ENCODE measurements around the gene NINJ1.

DNA sequence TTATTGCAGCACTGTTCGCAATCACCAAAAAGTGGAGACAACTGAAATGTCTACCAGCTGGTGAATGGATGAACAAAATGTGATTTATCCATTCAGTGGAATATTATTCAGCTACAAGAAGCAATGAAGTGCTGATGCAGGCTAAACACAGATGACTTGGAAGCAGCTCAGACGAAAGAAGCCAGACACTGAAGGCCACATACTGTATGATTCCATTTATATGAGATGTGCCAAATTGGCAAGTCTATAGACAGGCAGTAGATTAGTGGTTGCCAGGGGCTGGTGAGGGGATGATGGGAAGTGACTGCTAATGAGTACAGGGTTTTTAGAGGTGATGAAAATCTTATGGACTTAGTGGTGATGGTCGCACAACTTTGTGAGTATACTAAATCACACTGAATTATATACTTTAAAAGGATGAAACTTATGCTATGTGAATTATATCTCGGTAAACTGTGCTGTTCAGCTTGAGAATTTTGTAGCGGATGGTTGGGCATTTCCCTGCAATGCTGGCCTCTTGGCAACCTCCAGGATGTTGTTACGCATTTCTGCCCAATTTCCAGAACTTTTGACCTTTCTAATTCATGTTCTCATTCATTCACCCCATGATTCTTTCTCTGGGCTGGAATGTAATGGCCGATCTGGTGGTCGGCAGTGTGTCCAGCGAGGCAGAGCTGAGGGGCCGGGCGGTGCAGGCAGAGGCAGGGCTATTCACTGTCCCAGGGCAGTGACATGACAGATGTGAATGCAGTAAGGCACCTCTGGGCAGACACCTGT, 27.9 kb upstream of the NINJ1 start:
- TF ChIP-seq, protein P1, sequence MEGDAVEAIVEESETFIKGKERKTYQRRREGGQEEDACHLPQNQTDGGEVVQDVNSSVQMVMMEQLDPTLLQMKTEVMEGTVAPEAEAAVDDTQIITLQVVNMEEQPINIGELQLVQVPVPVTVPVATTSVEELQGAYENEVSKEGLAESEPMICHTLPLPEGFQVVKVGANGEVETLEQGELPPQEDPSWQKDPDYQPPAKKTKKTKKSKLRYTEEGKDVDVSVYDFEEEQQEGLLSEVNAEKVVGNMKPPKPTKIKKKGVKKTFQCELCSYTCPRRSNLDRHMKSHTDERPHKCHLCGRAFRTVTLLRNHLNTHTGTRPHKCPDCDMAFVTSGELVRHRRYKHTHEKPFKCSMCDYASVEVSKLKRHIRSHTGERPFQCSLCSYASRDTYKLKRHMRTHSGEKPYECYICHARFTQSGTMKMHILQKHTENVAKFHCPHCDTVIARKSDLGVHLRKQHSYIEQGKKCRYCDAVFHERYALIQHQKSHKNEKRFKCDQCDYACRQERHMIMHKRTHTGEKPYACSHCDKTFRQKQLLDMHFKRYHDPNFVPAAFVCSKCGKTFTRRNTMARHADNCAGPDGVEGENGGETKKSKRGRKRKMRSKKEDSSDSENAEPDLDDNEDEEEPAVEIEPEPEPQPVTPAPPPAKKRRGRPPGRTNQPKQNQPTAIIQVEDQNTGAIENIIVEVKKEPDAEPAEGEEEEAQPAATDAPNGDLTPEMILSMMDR (IDR thresholded peaks at IDR 0.05), result no peak
- no peak for TF ChIP-seq POLR2A (IDR thresholded peaks at IDR 0.05)
